GM12874 (cell line): ENCODE measurements around the gene HLF.

Experiments
- TF ChIP-seq, protein P1 (sequence below): IDR thresholded peaks from 2 replicates; pipeline ENCODE4 v1.5.1; 2011; ENCODE audit warnings: low read depth, mild to moderate bottlenecking, control low read depth, low read length, moderate library complexity; ENCODE audit not compliant: insufficient read depth

Gene HLF

DNA sequence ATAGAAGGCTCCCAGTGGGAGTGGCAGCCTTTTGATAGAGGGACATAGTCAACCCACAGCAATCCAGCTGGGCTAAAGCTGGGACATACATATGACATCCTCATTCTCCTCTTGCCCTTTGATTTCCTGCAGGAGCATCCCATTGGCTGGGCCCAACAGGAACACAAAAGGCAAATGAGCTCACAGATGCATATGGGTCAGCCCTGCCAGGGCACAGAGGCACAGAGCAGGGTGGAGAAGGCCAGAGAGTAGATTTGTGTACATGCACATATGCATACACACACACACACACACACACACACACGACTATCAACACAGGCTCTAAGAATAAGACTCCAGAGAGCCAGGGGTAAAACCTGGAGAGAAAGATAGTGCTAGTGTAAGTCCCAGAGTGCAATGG lies 98.3 kb downstream of the HLF start:
- TF ChIP-seq, protein P1, sequence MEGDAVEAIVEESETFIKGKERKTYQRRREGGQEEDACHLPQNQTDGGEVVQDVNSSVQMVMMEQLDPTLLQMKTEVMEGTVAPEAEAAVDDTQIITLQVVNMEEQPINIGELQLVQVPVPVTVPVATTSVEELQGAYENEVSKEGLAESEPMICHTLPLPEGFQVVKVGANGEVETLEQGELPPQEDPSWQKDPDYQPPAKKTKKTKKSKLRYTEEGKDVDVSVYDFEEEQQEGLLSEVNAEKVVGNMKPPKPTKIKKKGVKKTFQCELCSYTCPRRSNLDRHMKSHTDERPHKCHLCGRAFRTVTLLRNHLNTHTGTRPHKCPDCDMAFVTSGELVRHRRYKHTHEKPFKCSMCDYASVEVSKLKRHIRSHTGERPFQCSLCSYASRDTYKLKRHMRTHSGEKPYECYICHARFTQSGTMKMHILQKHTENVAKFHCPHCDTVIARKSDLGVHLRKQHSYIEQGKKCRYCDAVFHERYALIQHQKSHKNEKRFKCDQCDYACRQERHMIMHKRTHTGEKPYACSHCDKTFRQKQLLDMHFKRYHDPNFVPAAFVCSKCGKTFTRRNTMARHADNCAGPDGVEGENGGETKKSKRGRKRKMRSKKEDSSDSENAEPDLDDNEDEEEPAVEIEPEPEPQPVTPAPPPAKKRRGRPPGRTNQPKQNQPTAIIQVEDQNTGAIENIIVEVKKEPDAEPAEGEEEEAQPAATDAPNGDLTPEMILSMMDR = no peak

DNA sequence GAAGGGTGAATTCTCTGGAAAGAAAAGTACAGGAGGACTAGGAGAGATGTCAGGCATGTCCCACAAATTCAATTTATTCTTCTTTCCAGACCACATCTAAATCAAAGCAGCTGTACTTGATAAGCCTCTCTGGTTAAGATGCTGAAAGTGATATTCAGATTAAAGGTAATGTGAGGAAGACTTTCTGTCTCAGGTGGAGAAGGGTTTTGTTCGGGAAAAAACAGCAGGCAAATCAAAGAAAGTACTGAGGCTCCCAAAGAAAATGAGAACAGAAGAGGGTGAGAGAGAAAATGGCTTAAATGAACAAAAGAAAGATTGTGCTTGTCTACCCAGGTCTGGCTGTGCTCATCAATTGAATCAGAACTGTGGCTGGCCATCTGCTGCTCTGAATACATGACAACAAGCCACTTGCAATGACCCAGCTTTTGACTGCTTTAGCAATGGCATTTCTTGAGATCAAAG lies 101.3 kb downstream of the HLF start:
- TF ChIP-seq, protein P1 = no peak

DNA sequence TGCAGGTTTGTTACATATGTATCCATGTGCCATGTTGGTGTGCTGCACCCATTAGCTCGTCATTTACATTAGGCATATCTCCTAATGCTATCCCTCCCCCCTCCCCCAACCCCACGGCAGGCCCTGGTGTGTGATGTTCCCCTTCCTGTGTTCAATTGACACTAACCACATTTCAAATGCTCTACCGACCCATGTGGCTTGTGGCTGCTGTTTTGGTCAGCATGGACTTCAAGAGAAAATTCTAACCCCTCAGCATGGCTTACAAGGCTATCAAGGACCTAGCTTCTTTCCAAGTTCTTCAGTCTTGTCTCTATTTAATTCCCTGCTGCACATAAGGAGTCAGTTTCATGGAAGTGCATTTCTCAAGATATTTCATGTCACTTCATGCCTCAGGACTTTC lies 103.9 kb downstream of the HLF start:
- TF ChIP-seq, protein P1 = no peak
